HG03097 (cell line): ENCODE data around the gene IL17RC.
A peak's percentile ranks its signal among the peaks of the same experiment; 100 is the strongest.
"Not testable (repeated sequence)": the region's sequence is repeated elsewhere in the genome, so short reads cannot be mapped to it uniquely, and the experiment has no call there.

ENCODE experiments used
- ATAC-seq: cut with Tn5 transposase; IDR thresholded peaks from one replicate; pipeline ENCODE4 v1.9.1; 2021; ENCODE audit not compliant: unreplicated experiment, low FRiP score

Gene IL17RC

GRCh38 chr3:9914011-9914410 lies 2.9 kb upstream of the IL17RC start:
- ATAC-seq, result no peak

GRCh38 chr3:9914559-9915253 lies 2.2 kb upstream of the IL17RC start:
- no peak for ATAC-seq

- no peak for ATAC-seq
Measured at GRCh38 chr3:9915254-9916141, 1.4 kb upstream of the IL17RC start.

GRCh38 chr3:9916346-9916733 lies 558 bp upstream of the IL17RC start:
- no peak for ATAC-seq

DNA sequence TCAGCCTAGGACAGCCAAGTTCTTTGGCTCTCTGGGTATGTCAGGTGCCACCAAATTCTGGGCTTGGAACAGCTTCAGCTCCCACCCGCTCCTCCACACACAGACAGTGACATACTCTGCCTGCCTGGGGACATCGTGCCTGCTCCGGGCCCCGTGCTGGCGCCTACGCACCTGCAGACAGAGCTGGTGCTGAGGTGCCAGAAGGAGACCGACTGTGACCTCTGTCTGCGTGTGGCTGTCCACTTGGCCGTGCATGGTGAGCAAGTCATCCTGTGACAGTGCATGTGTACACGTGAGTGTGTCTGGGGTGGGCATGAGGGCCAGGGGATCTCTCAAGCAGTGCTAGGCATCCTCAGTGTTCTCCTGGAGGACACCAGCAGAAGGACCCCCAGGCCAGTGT lies 922 bp downstream of the IL17RC start:
- ATAC-seq, result no peak

- ATAC-seq, result no peak
Measured at GRCh38 chr3:9918261-9919038, 1.6 kb downstream of the IL17RC start.

DNA sequence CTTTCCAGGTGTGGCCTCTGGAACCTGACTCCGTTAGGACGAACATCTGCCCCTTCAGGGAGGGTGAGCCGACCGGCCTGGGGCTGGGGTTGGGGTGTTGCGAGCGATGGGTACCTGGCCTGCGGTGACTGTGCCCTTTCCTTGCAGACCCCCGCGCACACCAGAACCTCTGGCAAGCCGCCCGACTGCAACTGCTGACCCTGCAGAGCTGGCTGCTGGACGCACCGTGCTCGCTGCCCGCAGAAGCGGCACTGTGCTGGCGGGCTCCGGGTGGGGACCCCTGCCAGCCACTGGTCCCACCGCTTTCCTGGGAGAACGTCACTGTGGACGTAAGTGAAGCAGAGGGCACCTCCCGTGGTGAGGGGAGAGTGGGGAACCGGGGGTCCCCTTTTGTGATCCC lies 11.3 kb downstream of the IL17RC start:
- ATAC-seq, result no peak

DNA sequence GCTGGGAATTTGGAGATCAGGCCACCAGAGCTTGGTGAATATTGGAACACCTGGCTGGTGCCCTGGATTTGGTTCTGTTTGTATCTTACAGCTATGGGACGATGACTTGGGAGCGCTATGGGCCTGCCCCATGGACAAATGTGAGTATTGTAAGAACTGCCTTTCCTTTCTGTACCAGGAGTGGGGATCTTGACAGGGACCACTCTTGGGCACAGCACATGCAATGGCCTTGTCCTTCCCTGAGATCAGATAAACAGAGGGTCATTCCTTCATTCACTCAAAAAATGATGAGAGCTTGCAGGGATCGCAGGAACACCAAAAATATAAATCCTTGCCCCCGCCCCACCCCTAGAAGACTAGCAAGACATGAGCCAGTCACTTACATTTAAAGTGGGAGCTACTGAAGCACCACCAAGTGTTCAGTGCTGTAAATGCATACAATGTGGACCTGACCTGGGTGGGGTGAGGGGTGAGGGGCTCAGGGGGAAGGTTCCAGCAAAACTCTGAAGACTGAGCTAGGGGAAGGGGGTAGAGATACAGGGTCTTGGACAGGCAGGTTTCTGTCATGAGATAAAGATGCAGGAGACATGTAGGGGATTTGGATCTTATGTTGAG lies 14.0 kb downstream of the IL17RC start:
- ATAC-seq, result no peak

DNA sequence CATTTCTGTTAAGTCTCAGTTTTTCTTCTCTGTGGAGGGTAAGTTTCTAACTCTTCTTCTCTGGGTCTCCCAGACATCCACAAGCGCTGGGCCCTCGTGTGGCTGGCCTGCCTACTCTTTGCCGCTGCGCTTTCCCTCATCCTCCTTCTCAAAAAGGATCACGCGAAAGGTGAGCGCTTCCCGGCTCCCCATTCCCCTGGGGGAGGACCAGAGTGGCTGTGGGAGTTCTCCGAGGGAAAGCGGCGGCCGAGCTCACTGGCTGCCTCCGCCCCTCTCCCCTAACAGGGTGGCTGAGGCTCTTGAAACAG lies 15.6 kb downstream of the IL17RC start:
- ATAC-seq, result no peak

DNA sequence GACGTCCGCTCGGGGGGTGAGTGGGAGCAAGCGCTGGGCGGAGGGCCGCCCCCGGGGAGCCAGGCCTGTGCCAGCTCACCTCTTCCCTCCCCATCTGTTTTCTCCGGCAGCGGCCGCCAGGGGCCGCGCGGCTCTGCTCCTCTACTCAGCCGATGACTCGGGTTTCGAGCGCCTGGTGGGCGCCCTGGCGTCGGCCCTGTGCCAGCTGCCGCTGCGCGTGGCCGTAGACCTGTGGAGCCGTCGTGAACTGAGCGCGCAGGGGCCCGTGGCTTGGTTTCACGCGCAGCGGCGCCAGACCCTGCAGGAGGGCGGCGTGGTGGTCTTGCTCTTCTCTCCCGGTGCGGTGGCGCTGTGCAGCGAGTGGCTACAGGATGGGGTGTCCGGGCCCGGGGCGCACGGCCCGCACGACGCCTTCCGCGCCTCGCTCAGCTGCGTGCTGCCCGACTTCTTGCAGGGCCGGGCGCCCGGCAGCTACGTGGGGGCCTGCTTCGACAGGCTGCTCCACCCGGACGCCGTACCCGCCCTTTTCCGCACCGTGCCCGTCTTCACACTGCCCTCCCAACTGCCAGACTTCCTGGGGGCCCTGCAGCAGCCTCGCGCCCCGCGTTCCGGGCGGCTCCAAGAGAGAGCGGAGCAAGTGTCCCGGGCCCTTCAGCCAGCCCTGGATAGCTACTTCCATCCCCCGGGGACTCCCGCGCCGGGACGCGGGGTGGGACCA lies 16.1 kb downstream of the IL17RC start:
- ATAC-seq, result peak; percentile 60

- peak; percentile 84 for ATAC-seq
Measured at GRCh38 chr3:9933561-9934234, 16.8 kb downstream of the IL17RC start, which contains the start of gene CRELD1. Gene CRELD1 (plus strand): TSS chr3:9933834. CDS start chr3:9934439, 605 bp downstream.

GRCh38 chr3:9934235-9934621 lies 17.3 kb downstream of the IL17RC start:
- no peak for ATAC-seq

DNA sequence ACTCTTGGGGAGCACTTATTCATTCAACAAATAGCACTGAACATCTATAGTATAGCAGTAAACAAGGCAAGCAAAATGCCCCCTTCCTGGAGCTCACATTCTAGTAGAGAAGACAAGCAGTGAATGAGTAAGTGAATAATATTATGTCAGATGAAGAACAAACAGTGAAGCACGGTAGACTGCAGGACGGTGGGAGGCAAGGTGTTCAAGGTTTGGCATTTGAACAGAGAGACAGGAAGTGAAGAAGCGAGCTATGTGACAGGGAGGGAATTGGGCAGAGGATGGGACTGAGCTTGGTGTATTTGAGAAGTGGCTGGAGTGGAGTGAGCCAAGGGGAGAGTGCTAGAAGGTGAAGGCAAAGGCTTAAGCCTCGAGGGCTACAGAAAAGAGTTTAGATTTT lies 18.1 kb downstream of the IL17RC start:
- ATAC-seq, result no peak

- ATAC-seq, result no peak
Measured at GRCh38 chr3:9935966-9936510, 19.1 kb downstream of the IL17RC start.

- no peak for ATAC-seq
Measured at GRCh38 chr3:9937486-9938238, 20.8 kb downstream of the IL17RC start.

DNA sequence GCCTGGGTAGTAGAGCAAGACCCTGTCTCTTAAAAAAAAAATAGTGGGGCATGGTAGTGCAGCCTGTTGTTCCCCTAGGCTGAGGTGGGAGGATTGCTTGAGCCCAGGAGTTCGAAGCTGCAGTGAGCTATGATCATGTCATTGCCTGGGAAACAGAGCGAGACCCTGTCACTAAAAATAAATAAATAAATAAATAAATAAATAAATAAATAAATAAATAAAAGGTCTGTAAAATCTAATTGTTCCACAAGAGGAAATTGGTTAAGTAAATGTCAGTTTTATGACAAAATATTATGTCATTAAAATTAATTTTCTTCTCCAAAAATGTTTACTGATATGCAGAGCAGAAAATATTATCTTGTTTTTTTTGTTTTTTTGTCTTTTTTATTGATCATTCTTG lies 22.1 kb downstream of the IL17RC start:
- no peak for ATAC-seq

- not testable (repeated sequence) for ATAC-seq
Measured at GRCh38 chr3:9939906-9940305, 23.0 kb downstream of the IL17RC start.

GRCh38 chr3:9940746-9941145 lies 23.8 kb downstream of the IL17RC start:
- no peak for ATAC-seq

GRCh38 chr3:9942164-9942563 lies 25.3 kb downstream of the IL17RC start:
- ATAC-seq, result no peak
